ENCODE measurements around the gene TRIM17. TPM values are rescaled to one million over a fixed set of nuclear protein-coding genes. Genes with fewer than 3 reads are reported as not detected.

Gene TRIM17
- polyA plus RNA-seq, 4 donors: 7.0 to 8.5 (median 8.1) TPM

GRCh38 chr1:228391411-228392020 is 25.1 kb downstream of the TRIM17 start:
- DNase-seq (ENCODE audit: low read depth in 4 of 4, low spot score in 3 of 4): no peak

DNA sequence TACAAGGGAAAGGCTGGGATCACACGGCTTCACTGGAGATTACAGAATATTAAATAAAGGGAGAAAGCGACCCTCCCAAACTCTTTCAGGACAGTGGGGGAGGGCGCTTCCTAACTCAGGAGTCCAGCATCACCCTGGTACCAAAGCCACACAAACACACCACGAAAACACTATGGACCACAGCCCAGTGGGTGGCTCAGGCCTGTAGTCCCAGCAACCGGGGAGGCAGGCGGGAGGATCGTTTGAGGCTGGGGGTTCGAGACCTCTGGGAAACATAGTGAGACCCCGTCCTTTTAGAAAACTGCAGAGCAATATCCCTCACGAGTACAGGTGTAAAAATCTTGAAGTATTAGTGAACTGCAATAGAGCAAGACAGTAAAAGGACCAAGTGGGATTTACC is 26.0 kb downstream of the TRIM17 start:
- no peak for DNase-seq (ENCODE audit: low read depth in 4 of 4, low spot score in 3 of 4)

GRCh38 chr1:228387321-228387720 is 29.3 kb downstream of the TRIM17 start:
- no peak for DNase-seq (ENCODE audit: low read depth in 4 of 4, low spot score in 3 of 4)

DNA sequence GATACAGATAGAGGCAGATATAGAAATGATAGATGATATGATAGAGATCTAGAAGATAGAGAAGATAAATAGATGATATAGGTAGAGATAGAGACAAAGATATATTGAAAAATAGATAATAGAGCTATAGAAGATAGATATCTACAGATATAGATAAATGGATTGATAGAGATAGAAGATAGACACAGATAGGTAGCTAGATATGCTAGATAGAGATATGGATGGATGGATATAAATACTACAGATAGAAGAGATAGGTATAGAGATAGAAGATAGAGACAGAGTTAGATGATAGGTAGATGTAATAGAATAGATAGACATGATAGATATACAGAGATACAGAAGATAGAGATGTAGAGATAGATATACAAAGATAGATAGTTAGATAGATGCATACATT is 31.4 kb downstream of the TRIM17 start:
- DNase-seq (ENCODE audit: low read depth in 4 of 4, low spot score in 3 of 4): no peak

- no peak for DNase-seq (ENCODE audit: low read depth in 4 of 4, low spot score in 3 of 4)
These were observed 32.9 kb downstream of the TRIM17 start for GRCh38 chr1:228383773-228384172.

GRCh38 chr1:228381356-228381755 is 35.3 kb downstream of the TRIM17 start:
- DNase-seq (ENCODE audit: low read depth in 4 of 4, low spot score in 3 of 4): no peak

GRCh38 chr1:228379666-228380065 is 37.0 kb downstream of the TRIM17 start:
- DNase-seq (ENCODE audit: low read depth in 4 of 4, low spot score in 3 of 4): no peak

- no peak for DNase-seq (ENCODE audit: low read depth in 4 of 4, low spot score in 3 of 4)
These were observed 37.7 kb downstream of the TRIM17 start for GRCh38 chr1:228378873-228379460.

GRCh38 chr1:228378090-228378872 is 38.4 kb downstream of the TRIM17 start:
- peak; percentile 59 to 74 (median 64) for DNase-seq (ENCODE audit: low read depth in 4 of 4, low spot score in 3 of 4)

DNA sequence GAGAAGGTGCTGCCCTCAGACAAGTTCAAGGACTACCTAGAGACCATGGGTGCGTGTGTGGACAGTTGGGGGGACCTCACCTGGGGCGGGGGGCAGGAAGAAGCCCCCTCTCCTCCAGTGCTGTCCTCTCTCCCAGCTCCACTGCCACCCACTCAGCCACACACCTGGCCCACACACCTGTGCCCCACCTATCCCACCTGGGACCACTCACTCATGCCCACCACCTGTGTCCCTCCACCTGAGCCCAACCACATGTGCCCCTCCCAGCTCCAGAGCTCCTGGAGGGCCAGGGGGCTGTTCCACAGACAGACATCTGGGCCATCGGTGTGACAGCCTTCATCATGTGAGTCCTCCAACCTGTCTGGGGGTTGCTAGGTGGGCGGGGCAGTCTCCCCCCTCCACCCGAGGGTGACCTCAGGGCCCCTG is 39.0 kb downstream of the TRIM17 start:
- no peak for DNase-seq (ENCODE audit: low read depth in 4 of 4, low spot score in 3 of 4)

GRCh38 chr1:228376651-228377631 is 39.7 kb downstream of the TRIM17 start:
- no peak for DNase-seq (ENCODE audit: low read depth in 4 of 4, low spot score in 3 of 4)

- no peak for DNase-seq (ENCODE audit: low read depth in 4 of 4, low spot score in 3 of 4)
These were observed 40.4 kb downstream of the TRIM17 start for GRCh38 chr1:228376262-228376628.

DNA sequence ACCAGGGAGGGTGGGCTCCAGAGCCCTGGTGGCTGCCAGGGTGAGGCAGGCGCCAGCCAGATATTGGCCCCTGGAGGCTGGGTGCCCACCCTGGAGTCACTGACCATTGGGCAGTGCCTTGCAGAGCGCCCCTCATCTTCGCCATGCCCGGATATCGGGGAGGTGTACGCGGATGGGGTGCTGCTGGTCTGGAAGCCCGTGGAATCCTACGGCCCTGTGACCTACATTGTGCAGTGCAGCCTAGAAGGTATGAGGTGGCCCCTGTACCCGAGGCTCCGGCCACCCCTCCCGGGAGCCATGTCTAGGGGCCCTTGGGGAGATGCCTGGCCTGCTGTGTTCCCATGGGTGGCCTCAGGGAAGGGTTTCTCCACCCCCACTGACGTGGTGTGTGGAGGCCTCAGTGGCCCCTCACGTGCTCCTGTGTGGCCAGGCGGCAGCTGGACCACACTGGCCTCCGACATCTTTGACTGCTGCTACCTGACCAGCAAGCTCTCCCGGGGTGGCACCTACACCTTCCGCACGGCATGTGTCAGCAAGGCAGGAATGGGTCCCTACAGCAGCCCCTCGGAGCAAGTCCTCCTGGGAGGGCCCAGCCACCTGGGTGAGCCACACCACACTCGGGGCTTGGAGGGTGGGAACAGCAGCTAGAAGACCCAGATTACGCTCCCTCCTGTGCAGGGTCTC is 40.9 kb downstream of the TRIM17 start:
- DNase-seq (ENCODE audit: low read depth in 4 of 4, low spot score in 3 of 4): no peak

DNA sequence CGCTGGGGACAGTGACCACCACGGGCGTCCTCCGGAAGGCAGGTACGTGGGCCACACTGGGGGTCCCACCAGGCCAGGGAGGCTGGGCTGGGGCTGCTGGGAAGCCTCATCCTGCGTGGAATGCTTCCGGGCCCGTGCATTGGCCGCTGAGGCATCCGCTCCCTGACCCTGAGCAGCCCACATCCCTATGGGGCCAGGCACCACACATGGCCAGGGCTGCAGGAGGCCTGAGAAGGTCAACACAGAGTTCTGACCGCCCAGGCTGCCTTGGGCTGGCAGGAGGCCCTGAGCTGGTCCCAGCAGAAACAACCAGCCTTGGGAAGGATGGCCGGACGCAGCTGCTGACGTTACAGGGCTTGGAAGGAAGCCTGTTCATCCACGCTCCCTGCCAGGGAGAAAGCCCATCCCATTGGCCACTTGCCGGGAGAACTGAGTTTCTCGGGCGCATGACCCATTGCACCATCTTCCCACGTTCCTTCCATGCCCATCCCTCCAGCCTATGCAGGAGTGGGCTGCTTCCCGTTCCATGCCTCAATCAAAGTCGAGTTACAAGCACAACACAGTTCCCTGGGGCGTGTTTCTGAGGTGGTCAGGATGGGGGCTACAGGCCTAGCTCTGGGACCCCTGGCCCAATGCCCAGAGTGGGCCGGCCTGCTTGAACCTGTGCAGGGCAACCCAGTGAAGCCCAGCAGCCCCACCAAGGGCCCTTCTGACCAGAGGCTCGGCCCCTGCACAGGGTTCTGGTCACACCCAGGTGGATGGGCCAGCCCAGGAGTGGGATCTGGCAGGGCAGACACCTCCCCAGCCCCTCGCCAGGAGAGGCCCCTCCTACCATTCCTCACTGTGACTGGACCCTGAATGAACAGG is 41.7 kb downstream of the TRIM17 start:
- DNase-seq (ENCODE audit: low read depth in 4 of 4, low spot score in 3 of 4): no peak

- no peak for DNase-seq (ENCODE audit: low read depth in 4 of 4, low spot score in 3 of 4)
These were observed 42.7 kb downstream of the TRIM17 start for GRCh38 chr1:228373681-228374571.

- no peak for DNase-seq (ENCODE audit: low read depth in 4 of 4, low spot score in 3 of 4)
These were observed 43.5 kb downstream of the TRIM17 start for GRCh38 chr1:228373004-228373680.

- peak in 3 of 4 donors; percentile 45 to 53 (median 50) for DNase-seq (ENCODE audit: low read depth in 4 of 4, low spot score in 3 of 4)
These were observed 44.3 kb downstream of the TRIM17 start for GRCh38 chr1:228372183-228373003.

Data from right renal pelvis (tissue), 4 donors.